Heart left ventricle (tissue), 16 donors: Measurements from ENCODE around the gene E4F1. TPM values are rescaled to one million over a fixed set of nuclear protein-coding genes. Genes with fewer than 3 reads are reported as not detected.

Experiments used
- ATAC-seq, 4 donors: fragments of 200-7000 bp; cut with Tn5 transposase; one replicate each; pipeline ENCODE4 v1.9.1; 2020 to 2022; ENCODE audit warnings: moderate library complexity in 4 of 4, mild to moderate bottlenecking in 3 of 4, moderate number of reproducible peaks in 1 of 4
- DNase-seq, 5 donors: peaks; one replicate each; pipeline ENCODE4 v3.0.0-alpha.2; 2020
- H3K27ac ChIP-seq, 12 donors: fragments of 200-600 bp; sonication (generic) in 4 of 12; one replicate each; pipeline versions ENCODE4 v1.5.0 to v1.8.0; 2016 to 2022; ENCODE audit warnings: mild to moderate bottlenecking in 2 of 12
- H3K27me3 ChIP-seq, 9 donors: fragments of 200-600 bp; sonication (generic) in 2 of 9; one replicate each; pipeline versions ENCODE4 v1.5.1 to v1.8.0; 2016 to 2022; ENCODE audit warnings: mild to moderate bottlenecking in 3 of 9
- H3K36me3 ChIP-seq, 9 donors: fragments of 200-600 bp; sonication (generic) in 2 of 9; one replicate each; pipeline versions ENCODE4 v1.5.0 to v1.8.0; 2018 to 2022; ENCODE audit warnings: mild to moderate bottlenecking in 2 of 9
- H3K4me1 ChIP-seq, 12 donors: fragments of 200-600 bp; sonication (generic) in 4 of 12; one replicate each; pipeline versions ENCODE4 v1.5.0 to v1.8.0; 2016 to 2022; ENCODE audit warnings: mild to moderate bottlenecking in 3 of 12
- H3K4me3 ChIP-seq, 12 donors: fragments of 200-600 bp; sonication (generic) in 4 of 12; one replicate each; pipeline versions ENCODE4 v1.5.0 to v1.8.0; 2017 to 2022; ENCODE audit warnings: mild to moderate bottlenecking in 9 of 12, moderate library complexity in 4 of 12
- H3K9me3 ChIP-seq, 12 donors: fragments of 200-600 bp; sonication (generic) in 4 of 12; one replicate each; pipeline versions ENCODE4 v1.5.0 to v1.8.0; 2016 to 2022; ENCODE audit warnings: mild to moderate bottlenecking in 1 of 12
- POLR2A ChIP-seq, 2 donors: fragments of 450-650 bp; IDR thresholded peaks; one replicate each; pipeline ENCODE4 v1.6.1; 2017; ENCODE audit warnings: antibody characterized with exemption in 2 of 2, mild to moderate bottlenecking in 2 of 2, moderate library complexity in 2 of 2
- WGBS, 4 donors: extraction: QIAGEN DNeasy Blood & Tissue Kit in 2 of 4; methylation state at CpG; one replicate each; pipeline versions ENCODE4 v1.1.5 to v1.1.7; 2013 to 2018; 5-methylcytosine and 5-hydroxymethylcytosine counted together
- intact Hi-C, 10 donors: fragments of 100-400 bp; cut with DNase I; formaldehyde crosslinking; loops; one replicate each; pipeline versions ENCODE4 v1.11.1 to v1.14.2; 2022
- polyA plus RNA-seq, 2 donors: library from polyadenylated mRNA; stranded (reverse); fragments of 200-250 nt; gene quantifications; one replicate each; pipeline ENCODE4 v1.2.3, GENCODE V29; 2013
- total RNA-seq, 9 donors: library from RNA; depleted of rRNA in 2 of 9; stranded (reverse); fragments of >200 nt in 2 of 9; fragmentation: NEBNext Ultra II Directional in 3 of 9; extraction: Animal tissue kit (Norgen Biotek cat#: 25700) in 3 of 9; gene quantifications; one replicate each; pipeline versions ENCODE4 v1.1.0 to v1.2.4, GENCODE V29; 2016 to 2023
- TF ChIP-seq, protein P1 (sequence below), 12 donors: fragments of 200-600 bp; sonication (generic) in 4 of 12; IDR thresholded peaks; one replicate each; pipeline versions ENCODE4 v1.5.0 to v1.8.0; 2018 to 2022; ENCODE audit warnings: antibody characterized with exemption in 12 of 12, mild to moderate bottlenecking in 5 of 12
- donor health status: ischemic (EF 13 %, LVEDD 7.1; RV severe dilation, severe dysfunction).
- donor health status: healthy with polysubstance abuse.
- donor health status: DM: no; HTN: yes; CAD: no.
- donor health status: DM: no; HTN: no; CAD: no.
- donor health status: ischemic (EF 25% LVEDD 6.9; RV normal size, moderate dysfunction).
- donor health status: ischemic (EF 25% LVEDD 5.7; RV mildly dilated, moderate dysfunction).
- donor health status: healthy.
- donor health status: DM: yes; HTN: yes; CAD: no.
- donor health status: ischemic (EF 35%, LVEDD 5.7; RV mildly dilated, moderate dysfunction).
- donor health status: nonischemic (EF 11% LVEDD 7.7; RV severe dilation, severe dysfunction).
- donor health status: DM: yes; HTN: yes; CAD: no.
- donor health status: PGD.
- donor health status: ischemic (EF 29% LVEDD 5.4; RV normal size, mild dysfunction).
- donor health status: nonischemic (EF 23%, LVEDD 6.1; RV moderate dilation, normal function).

The E4F1 gene
- total and polyA plus RNA-seq, 11 donors, result 8.4 to 27.3 (median 12.7) TPM

DNA sequence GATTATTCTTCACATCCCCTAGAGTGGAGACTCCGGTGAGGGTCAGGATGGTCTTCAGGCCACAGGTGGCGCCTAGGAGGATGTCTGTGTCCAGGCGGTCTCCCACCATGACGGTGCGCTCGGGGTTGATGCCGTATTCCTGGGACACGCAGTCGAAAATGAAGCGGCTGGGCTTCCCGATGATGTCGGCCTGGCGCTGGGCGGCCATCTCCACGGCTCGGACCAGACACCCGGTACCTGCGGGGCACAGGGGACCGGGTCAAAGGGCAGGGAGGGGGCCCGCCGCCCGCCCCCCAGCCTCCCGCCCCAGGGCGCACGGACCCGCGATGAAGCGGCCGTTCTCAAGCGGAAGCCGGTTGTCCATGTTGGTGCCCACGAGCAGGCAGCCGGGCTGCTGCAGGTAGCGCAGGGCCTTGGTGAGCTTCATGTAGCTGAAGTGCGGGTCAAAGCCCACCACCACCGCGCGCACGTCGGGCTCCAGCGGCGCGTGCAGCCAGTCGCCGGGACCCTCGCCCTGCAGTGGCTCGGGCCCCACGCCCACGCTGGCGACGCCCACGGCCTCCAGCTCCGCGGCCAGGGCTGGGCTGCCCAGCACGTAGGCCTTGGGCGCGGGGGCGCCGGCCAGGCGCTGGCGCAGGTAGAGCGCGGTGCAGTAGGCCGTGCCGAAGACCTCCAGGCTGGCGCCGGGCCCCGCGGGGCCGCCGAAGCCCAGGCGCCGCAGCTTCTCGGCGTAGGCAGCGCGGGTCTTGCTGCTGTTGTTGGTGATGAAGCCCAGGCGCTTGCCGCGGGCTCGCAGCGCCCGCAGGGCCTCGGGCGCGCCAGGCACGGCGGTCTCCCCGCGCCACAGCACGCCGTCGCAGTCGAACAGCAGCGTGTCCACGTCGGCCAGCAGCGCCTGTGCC lies 9.3 kb upstream of the E4F1 start:
- no peak for DNase-seq
- Histone ChIP-seq H3K36me3 (peaks cover 0 to 20% (median 11%) of the 10 kb centered on the region in 9 donors), H3K27me3 (no peaks in the 10 kb centered on the region), H3K9me3 (no peaks in the 10 kb centered on the region), H3K4me3 (peak overlapping the region; percentile 64 to 99 (median 88)), H3K27ac (peak overlapping the region; percentile 27 to 94 (median 88)), H3K4me1 (peaks cover 14 to 52% (median 29%) of the 10 kb centered on the region in 12 donors)
- WGBS, 4 donors, result 1 to 5% (median 1%) methylated on average over 10 to 98 of the region's 98 CpGs
- intact Hi-C loops, result loop anchor here in 1 of 10 donors (10.0 kb wide), 1 partner anchor 59 kb away; the partner anchor contains the start of gene TRAF7
- no peak for ATAC-seq
- TF ChIP-seq, protein P1, sequence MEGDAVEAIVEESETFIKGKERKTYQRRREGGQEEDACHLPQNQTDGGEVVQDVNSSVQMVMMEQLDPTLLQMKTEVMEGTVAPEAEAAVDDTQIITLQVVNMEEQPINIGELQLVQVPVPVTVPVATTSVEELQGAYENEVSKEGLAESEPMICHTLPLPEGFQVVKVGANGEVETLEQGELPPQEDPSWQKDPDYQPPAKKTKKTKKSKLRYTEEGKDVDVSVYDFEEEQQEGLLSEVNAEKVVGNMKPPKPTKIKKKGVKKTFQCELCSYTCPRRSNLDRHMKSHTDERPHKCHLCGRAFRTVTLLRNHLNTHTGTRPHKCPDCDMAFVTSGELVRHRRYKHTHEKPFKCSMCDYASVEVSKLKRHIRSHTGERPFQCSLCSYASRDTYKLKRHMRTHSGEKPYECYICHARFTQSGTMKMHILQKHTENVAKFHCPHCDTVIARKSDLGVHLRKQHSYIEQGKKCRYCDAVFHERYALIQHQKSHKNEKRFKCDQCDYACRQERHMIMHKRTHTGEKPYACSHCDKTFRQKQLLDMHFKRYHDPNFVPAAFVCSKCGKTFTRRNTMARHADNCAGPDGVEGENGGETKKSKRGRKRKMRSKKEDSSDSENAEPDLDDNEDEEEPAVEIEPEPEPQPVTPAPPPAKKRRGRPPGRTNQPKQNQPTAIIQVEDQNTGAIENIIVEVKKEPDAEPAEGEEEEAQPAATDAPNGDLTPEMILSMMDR (IDR thresholded peaks at IDR 0.05), result no peak
- no peak for TF ChIP-seq POLR2A (IDR thresholded peaks at IDR 0.05)

DNA sequence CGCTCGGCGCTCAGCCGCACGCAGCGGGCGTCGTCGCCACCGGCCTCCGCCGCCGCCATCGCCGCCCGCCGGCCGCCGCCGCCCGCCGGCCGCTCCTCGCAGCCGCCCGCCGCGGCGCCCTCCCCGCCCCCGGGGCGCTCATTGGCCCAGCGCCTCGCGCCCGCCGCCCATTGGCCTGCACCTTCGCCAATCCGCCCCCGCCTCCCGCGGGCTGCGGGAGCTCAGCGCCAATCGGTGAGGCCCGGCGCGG lies 8.7 kb upstream of the E4F1 start, which contains the start of gene PGP:
Gene PGP, minus strand, starts transcription at position 122 of the 250 bp plus-strand sequence. Its CDS starts 63 bp downstream, at position 59.
- Histone ChIP-seq H3K27me3 (no peaks in the 10 kb centered on the region), H3K4me3 (peak within 1 kb of the TSS; percentile 64 to 99 (median 88)), H3K27ac (peak within 1 kb of the TSS; percentile 84 to 99 (median 95)), H3K4me1 (peaks cover 14 to 49% (median 29%) of the 10 kb centered on the region in 12 donors), H3K9me3 (no peaks in the 10 kb centered on the region), H3K36me3 (peaks cover 0 to 14% (median 5%) of the 10 kb centered on the region in 9 donors)
- no peak for TF ChIP-seq POLR2A (IDR thresholded peaks at IDR 0.05)
- ATAC-seq, result peak in 2 of 4 donors; percentile 82 to 87
- no peak for DNase-seq
- intact Hi-C loops, result loop anchor here in 1 of 10 donors (10.0 kb wide), 1 partner anchor 60 kb away; the partner anchor contains the start of gene TRAF7
- WGBS, 4 donors, result 0 to 1% (median 1%) methylated on average over 14 to 48 of the region's 48 CpGs

DNA sequence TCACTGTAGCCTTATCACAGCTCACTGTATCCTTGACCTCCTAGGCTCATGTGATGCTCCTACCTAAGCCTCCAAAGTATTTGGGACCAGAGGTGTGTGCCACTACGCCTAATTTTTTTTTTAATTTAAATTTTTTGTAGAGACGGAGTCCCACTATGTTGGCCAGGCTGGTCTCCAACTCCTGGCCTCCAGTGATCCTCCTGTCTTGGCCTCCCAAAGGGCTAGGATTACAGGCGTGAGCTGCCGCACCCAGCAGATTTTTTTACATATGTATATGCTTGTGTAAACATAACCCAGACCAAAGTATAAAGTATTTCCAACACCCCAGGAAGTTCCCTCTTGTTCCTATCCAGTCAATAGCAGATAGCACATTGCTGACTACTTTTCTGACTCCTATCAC lies 7.1 kb upstream of the E4F1 start:
- intact Hi-C loops, result loop anchor here in 1 of 10 donors (10.0 kb wide), 1 partner anchor 62 kb away; the partner anchor contains the start of gene TRAF7
- H3K9me3 ChIP-seq, result no peaks in the 10 kb centered on the region
- H3K4me1 ChIP-seq, result peaks cover 14 to 38% (median 27%) of the 10 kb centered on the region in 12 donors
- H3K36me3 ChIP-seq, result peaks cover 0 to 9% (median 0%) of the 10 kb centered on the region in 9 donors
- no peaks in the 10 kb centered on the region for H3K27me3 ChIP-seq
- H3K4me3 ChIP-seq, result no peak overlapping the region
- no peak for ATAC-seq
- no peak for DNase-seq
- no peak overlapping the region for H3K27ac ChIP-seq
- 97 to 99% (median 98%) methylated on average over 4 of the region's 4 CpGs for WGBS, 4 donors
- no peak for TF ChIP-seq POLR2A (IDR thresholded peaks at IDR 0.05)
- TF ChIP-seq, protein P1 (IDR thresholded peaks at IDR 0.05), result no peak

DNA sequence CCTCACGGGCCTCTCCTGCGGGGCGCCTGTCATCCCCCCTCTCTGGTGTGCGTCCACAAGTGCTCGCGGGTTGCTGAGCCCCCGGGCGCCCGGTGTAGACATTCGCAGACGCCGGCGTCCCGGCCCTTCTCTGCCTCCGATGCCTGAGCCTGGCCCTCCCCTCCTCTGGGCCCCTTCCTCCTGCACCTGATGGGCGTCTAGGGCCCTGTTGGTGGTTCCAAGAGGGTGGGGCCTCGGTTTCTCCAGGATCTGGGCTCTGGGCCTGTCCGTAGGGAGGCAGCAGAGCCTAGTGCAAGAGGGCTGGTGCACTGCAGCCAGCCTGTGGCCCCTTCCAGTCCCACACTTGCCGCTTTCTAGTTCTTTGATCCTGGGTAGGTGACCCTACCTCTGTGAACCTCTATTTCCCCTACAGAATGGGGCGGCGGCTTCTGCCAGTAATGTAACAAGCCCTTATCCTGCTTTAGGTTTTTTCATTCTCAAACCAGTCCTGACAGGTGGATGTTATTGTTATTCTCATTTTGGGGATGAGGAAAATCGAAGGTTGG lies 623 bp downstream of the E4F1 start:
- TF ChIP-seq POLR2A (IDR thresholded peaks at IDR 0.05), result no peak
- TF ChIP-seq, protein P1 (IDR thresholded peaks at IDR 0.05), result peak in 3 of 12 donors; percentile 13 to 30 (median 20)
- H3K27me3 ChIP-seq, result no peaks in the 10 kb centered on the region
- peak overlapping the region; percentile 66 to 100 (median 90) for H3K4me3 ChIP-seq
- intact Hi-C loops, result no loop called here
- peak overlapping the region in 11 of 12 donors; percentile 72 to 94 (median 86) for H3K27ac ChIP-seq
- H3K36me3 ChIP-seq, result peaks cover 0 to 26% (median 8%) of the 10 kb centered on the region in 9 donors
- DNase-seq, result peak in 2 of 5 donors; percentile 60 to 79
- H3K9me3 ChIP-seq, result no peaks in the 10 kb centered on the region
- WGBS, 4 donors, result 6 to 14% (median 10%) methylated on average over 10 to 22 of the region's 22 CpGs
- ATAC-seq, result peak in 3 of 4 donors; percentile 37 to 61 (median 54)
- peaks cover 0 to 31% (median 17%) of the 10 kb centered on the region in 12 donors for H3K4me1 ChIP-seq
